Left lung (tissue), 10 donors: ENCODE data around the gene CORIN. TPM values are rescaled to one million over a fixed set of nuclear protein-coding genes. Genes with fewer than 3 reads are reported as not detected.

Experiments used
- ATAC-seq: fragments of 200-7000 bp; cut with Tn5 transposase; one replicate; pipeline ENCODE4 v1.9.1; 2020; ENCODE audit warnings: moderate library complexity
- DNase-seq, 4 donors: peaks; one replicate each; pipeline ENCODE4 v3.0.0-alpha.2; 2013 to 2020
- H3K27ac ChIP-seq, 2 donors: fragments of 200-600 bp; sonication (generic) in 1 of 2; one replicate each; pipeline versions ENCODE4 v1.5.0 to v1.8.0; 2020 to 2021
- H3K27me3 ChIP-seq, 2 donors: fragments of 200-600 bp; sonication (generic) in 1 of 2; one replicate each; pipeline versions ENCODE4 v1.5.0 to v1.8.0; 2020 to 2021
- H3K36me3 ChIP-seq, 2 donors: fragments of 200-600 bp; sonication (generic) in 1 of 2; one replicate each; pipeline versions ENCODE4 v1.5.0 to v1.8.0; 2020 to 2021
- H3K4me1 ChIP-seq, 2 donors: fragments of 200-600 bp; one replicate each; pipeline ENCODE4 v1.8.0; 2021
- H3K4me3 ChIP-seq, 2 donors: fragments of 200-600 bp; sonication (generic) in 1 of 2; one replicate each; pipeline versions ENCODE4 v1.5.0 to v1.8.0; 2020 to 2021; ENCODE audit warnings: mild to moderate bottlenecking in 1 of 2
- H3K9me3 ChIP-seq, 2 donors: fragments of 200-600 bp; sonication (generic) in 1 of 2; one replicate each; pipeline versions ENCODE4 v1.5.0 to v1.8.0; 2020 to 2021
- CTCF ChIP-seq, 2 donors: fragments of 200-600 bp; sonication (generic) in 1 of 2; IDR thresholded peaks; one replicate each; pipeline versions ENCODE4 v1.5.0 to v1.8.0; 2021; ENCODE audit warnings: antibody characterized with exemption in 2 of 2
- intact Hi-C, 2 donors: fragments of 100-400 bp; cut with DNase I; formaldehyde crosslinking; loops; one replicate each; pipeline versions ENCODE4 v1.11.2 to v1.14.2; 2022
- polyA plus RNA-seq, 6 donors: library from polyadenylated mRNA; unstranded; fragments of 120-200 nt; gene quantifications; one replicate each; pipeline ENCODE4 v1.2.1, GENCODE V29; 2013; ENCODE audit not compliant: insufficient read length in 6 of 6
- total RNA-seq, 2 donors: library from RNA; stranded (reverse); fragmentation: NEBNext Ultra II Directional; extraction: Animal tissue kit (Norgen Biotek cat#: 25700); gene quantifications; one replicate each; pipeline ENCODE4 v1.2.1, GENCODE V29; 2021
- donor health status: DM: no; HTN: yes; CAD: no.
- donor health status: DM: no; HTN: no; CAD: no.

CORIN gene
- total and polyA plus RNA-seq, 8 donors, result 1.4 to 6.3 (median 3.3) TPM

- intact Hi-C loops, result loop anchor here in 1 of 2 donors (10.0 kb wide), 2 partner anchors 148 to 248 kb away; partner anchors contain the start of gene CORIN
- DNase-seq, result peak in 3 of 4 donors; percentile 41 to 67 (median 43)
- H3K4me1 ChIP-seq, result no peaks in the 10 kb centered on the region
- TF ChIP-seq CTCF (IDR thresholded peaks at IDR 0.05), result peak; percentile 49 to 59
- no peaks in the 10 kb centered on the region for H3K9me3 ChIP-seq
- no peak overlapping the region for H3K4me3 ChIP-seq
- no peaks in the 10 kb centered on the region for H3K36me3 ChIP-seq
- H3K27me3 ChIP-seq, result no peaks in the 10 kb centered on the region
- ATAC-seq, result peak; percentile 95
- no peak overlapping the region for H3K27ac ChIP-seq
Observed at GRCh38 chr4:47686294-47686872, 151.5 kb downstream of the CORIN start.

GRCh38 chr4:47675806-47676205, 162.1 kb downstream of the CORIN start:
- Histone ChIP-seq H3K27me3 (no peaks in the 10 kb centered on the region), H3K4me1 (no peaks in the 10 kb centered on the region), H3K36me3 (no peaks in the 10 kb centered on the region), H3K27ac (no peak overlapping the region), H3K9me3 (no peaks in the 10 kb centered on the region), H3K4me3 (no peak overlapping the region)
- ATAC-seq (no peak), DNase-seq (no peak)
- intact Hi-C loops, result no loop called here
- TF ChIP-seq CTCF (IDR thresholded peaks at IDR 0.05), result no peak

- Histone ChIP-seq H3K27me3 (no peaks in the 10 kb centered on the region), H3K4me1 (no peaks in the 10 kb centered on the region), H3K9me3 (no peaks in the 10 kb centered on the region), H3K27ac (no peak overlapping the region), H3K4me3 (no peak overlapping the region), H3K36me3 (no peaks in the 10 kb centered on the region)
- no peak for TF ChIP-seq CTCF (IDR thresholded peaks at IDR 0.05)
- no peak for DNase-seq
- intact Hi-C loops, result no loop called here
- no peak for ATAC-seq
Observed at GRCh38 chr4:47674144-47674543, 163.7 kb downstream of the CORIN start.

GRCh38 chr4:47672696-47673095, 165.2 kb downstream of the CORIN start:
- H3K36me3 ChIP-seq, result no peaks in the 10 kb centered on the region
- no peaks in the 10 kb centered on the region for H3K4me1 ChIP-seq
- H3K4me3 ChIP-seq, result no peak overlapping the region
- no peaks in the 10 kb centered on the region for H3K9me3 ChIP-seq
- peaks cover 0 to 4% of the 10 kb centered on the region in 2 donors for H3K27me3 ChIP-seq
- no peak overlapping the region for H3K27ac ChIP-seq
- ATAC-seq, result no peak
- DNase-seq, result no peak
- TF ChIP-seq CTCF (IDR thresholded peaks at IDR 0.05), result no peak
- intact Hi-C loops, result no loop called here

- Histone ChIP-seq H3K27me3 (peaks cover 0 to 4% of the 10 kb centered on the region in 2 donors), H3K4me1 (no peaks in the 10 kb centered on the region), H3K36me3 (no peaks in the 10 kb centered on the region), H3K27ac (no peak overlapping the region), H3K4me3 (no peak overlapping the region), H3K9me3 (no peaks in the 10 kb centered on the region)
- DNase-seq, result peak in 1 of 4 donors; percentile 28
- intact Hi-C loops, result no loop called here
- peak; percentile 68 for ATAC-seq
- TF ChIP-seq CTCF (IDR thresholded peaks at IDR 0.05), result no peak
Observed at GRCh38 chr4:47669946-47670345, 167.9 kb downstream of the CORIN start.
